Measurements from ENCODE around the gene RAPGEF6. TPM values are rescaled to one million over a fixed set of nuclear protein-coding genes. Genes with fewer than 3 reads are reported as not detected.

Gene RAPGEF6
- total RNA-seq, 5 donors from 2014 or later (not counting 1 experiment from before 2014, with no cell fraction given): 82.9 to 122 (median 87.7) TPM

GRCh38 chr5:131482617-131483016, 152.4 kb downstream of the RAPGEF6 start:
- peaks cover 74% of the 10 kb centered on the region for H3K36me3 Mint-ChIP-seq
- no peaks in the 10 kb centered on the region for H3K9me3 ChIP-seq
- H3K4me3 ChIP-seq (ENCODE audit: control insufficient read depth in 1 of 2, extremely low read depth in 1 of 2, low read length in 1 of 2): no peak overlapping the region
- no peaks in the 10 kb centered on the region for H3K9me3 Mint-ChIP-seq
- no peak overlapping the region for H3K4me3 Mint-ChIP-seq
- CTCF ChIA-PET: interaction anchor here in 1 of 2 donors (0.6 kb wide), 1 partner anchor 34 kb away, joined by 4 read pairs; no protein-coding TSS in a partner anchor
- no peaks in the 10 kb centered on the region for H3K27me3 Mint-ChIP-seq
- no peak overlapping the region for H3K27ac ChIP-seq (ENCODE audit: low read length)
- H3K4me1 Mint-ChIP-seq: peaks cover 34 to 56% (median 55%) of the 10 kb centered on the region in 3 donors
- ATAC-seq (replicated peaks in 1 of 4) (no peak), DNase-seq (no peak)
- POLR2A ChIA-PET: no interaction called here
- H3K27ac Mint-ChIP-seq: peak overlapping the region; percentile 50 to 73
- WGBS (ENCODE audit: insufficient coverage): 71% methylated on average over 1 of the region's 2 CpGs
- H3K4me1 ChIP-seq (ENCODE audit: control insufficient read depth in 1 of 2, extremely low read depth in 1 of 2, insufficient read depth in 2 of 2, low read length in 2 of 2): peaks cover 2 to 4% of the 10 kb centered on the region in 2 experiments
- no peaks in the 10 kb centered on the region for H3K27me3 ChIP-seq (replicated peaks in 1 of 2; ENCODE audit: control insufficient read depth in 2 of 2, extremely low read depth in 1 of 2, insufficient read depth in 2 of 2, low read length in 1 of 2)
- H3K36me3 ChIP-seq (ENCODE audit: control insufficient read depth in 2 of 2, extremely low read depth in 1 of 2, insufficient read depth in 1 of 2, low read length in 1 of 2): peaks cover 14 to 62% of the 10 kb centered on the region in 2 donors

GRCh38 chr5:131481569-131481968, 153.5 kb downstream of the RAPGEF6 start:
- Histone ChIP-seq H3K27me3 (replicated peaks in 1 of 2; ENCODE audit: control insufficient read depth in 2 of 2, extremely low read depth in 1 of 2, insufficient read depth in 2 of 2, low read length in 1 of 2) (no peaks in the 10 kb centered on the region), H3K9me3 (no peaks in the 10 kb centered on the region), H3K27ac (ENCODE audit: low read length) (no peak overlapping the region), H3K36me3 (ENCODE audit: control insufficient read depth in 2 of 2, extremely low read depth in 1 of 2, insufficient read depth in 1 of 2, low read length in 1 of 2) (peaks cover 7 to 61% of the 10 kb centered on the region in 2 donors), H3K4me1 (ENCODE audit: control insufficient read depth in 1 of 2, extremely low read depth in 1 of 2, insufficient read depth in 2 of 2, low read length in 2 of 2) (peaks cover 2 to 4% of the 10 kb centered on the region in 2 experiments), H3K4me3 (ENCODE audit: control insufficient read depth in 1 of 2, extremely low read depth in 1 of 2, low read length in 1 of 2) (no peak overlapping the region)
- Mint-ChIP-seq H3K27me3 (no peaks in the 10 kb centered on the region), H3K4me1 (peaks cover 34 to 62% (median 58%) of the 10 kb centered on the region in 3 donors), H3K36me3 (peaks cover 69% of the 10 kb centered on the region), H3K27ac (peak overlapping the region; percentile 50 to 77), H3K4me3 (no peak overlapping the region), H3K9me3 (no peaks in the 10 kb centered on the region)
- no peak for DNase-seq
- POLR2A ChIA-PET: no interaction called here
- CTCF ChIA-PET: no interaction called here
- ATAC-seq (replicated peaks in 1 of 4): no peak
- no CpG with 5 or more reads among the region's 1 CpG for WGBS (ENCODE audit: insufficient coverage)

- ChIA-PET POLR2A (interaction anchor here in 1 of 2 donors (0.6 kb wide), 1 partner anchor 307 kb away, joined by 3 read pairs; no protein-coding TSS in a partner anchor), CTCF (interaction anchor here in 1 of 2 donors (0.6 kb wide), 1 partner anchor 39 kb away, joined by 3 read pairs; no protein-coding TSS in a partner anchor)
- Histone ChIP-seq H3K4me3 (ENCODE audit: control insufficient read depth in 1 of 2, extremely low read depth in 1 of 2, low read length in 1 of 2) (no peak overlapping the region), H3K9me3 (no peaks in the 10 kb centered on the region), H3K36me3 (ENCODE audit: control insufficient read depth in 2 of 2, extremely low read depth in 1 of 2, insufficient read depth in 1 of 2, low read length in 1 of 2) (peaks cover 0 to 64% of the 10 kb centered on the region in 2 donors), H3K4me1 (ENCODE audit: control insufficient read depth in 1 of 2, extremely low read depth in 1 of 2, insufficient read depth in 2 of 2, low read length in 2 of 2) (peaks cover 2 to 5% of the 10 kb centered on the region in 2 experiments), H3K27me3 (replicated peaks in 1 of 2; ENCODE audit: control insufficient read depth in 2 of 2, extremely low read depth in 1 of 2, insufficient read depth in 2 of 2, low read length in 1 of 2) (no peaks in the 10 kb centered on the region), H3K27ac (ENCODE audit: low read length) (no peak overlapping the region)
- no peak for ATAC-seq (replicated peaks in 1 of 4)
- Mint-ChIP-seq H3K27me3 (no peaks in the 10 kb centered on the region), H3K27ac (peak overlapping the region in 1 of 2 donors; percentile 78), H3K4me1 (peaks cover 34 to 61% (median 44%) of the 10 kb centered on the region in 3 donors), H3K4me3 (no peak overlapping the region), H3K36me3 (peaks cover 61% of the 10 kb centered on the region), H3K9me3 (no peaks in the 10 kb centered on the region)
- no CpG with 5 or more reads among the region's 1 CpG for WGBS (ENCODE audit: insufficient coverage)
- no peak for DNase-seq
These were observed 159.5 kb downstream of the RAPGEF6 start for GRCh38 chr5:131475541-131475941.

GRCh38 chr5:131473731-131474130, 161.3 kb downstream of the RAPGEF6 start:
- ChIA-PET CTCF (no interaction called here), POLR2A (no interaction called here)
- peaks cover 28 to 56% (median 37%) of the 10 kb centered on the region in 3 donors for H3K4me1 Mint-ChIP-seq
- no peaks in the 10 kb centered on the region for H3K9me3 ChIP-seq
- no peaks in the 10 kb centered on the region for H3K27me3 Mint-ChIP-seq
- no peaks in the 10 kb centered on the region for H3K27me3 ChIP-seq (replicated peaks in 1 of 2; ENCODE audit: control insufficient read depth in 2 of 2, extremely low read depth in 1 of 2, insufficient read depth in 2 of 2, low read length in 1 of 2)
- no peak for DNase-seq
- H3K4me1 ChIP-seq (ENCODE audit: control insufficient read depth in 1 of 2, extremely low read depth in 1 of 2, insufficient read depth in 2 of 2, low read length in 2 of 2): peaks cover 0 to 3% of the 10 kb centered on the region in 2 experiments
- H3K36me3 Mint-ChIP-seq: peaks cover 56% of the 10 kb centered on the region
- no peak overlapping the region for H3K4me3 Mint-ChIP-seq
- no peak for ATAC-seq (replicated peaks in 1 of 4)
- peak overlapping the region; percentile 71 to 77 for H3K27ac Mint-ChIP-seq
- WGBS (ENCODE audit: insufficient coverage): no CpG with 5 or more reads among the region's 3 CpGs
- H3K27ac ChIP-seq (ENCODE audit: low read length): no peak overlapping the region
- peaks cover 0 to 61% of the 10 kb centered on the region in 2 donors for H3K36me3 ChIP-seq (ENCODE audit: control insufficient read depth in 2 of 2, extremely low read depth in 1 of 2, insufficient read depth in 1 of 2, low read length in 1 of 2)
- H3K9me3 Mint-ChIP-seq: no peaks in the 10 kb centered on the region
- H3K4me3 ChIP-seq (ENCODE audit: control insufficient read depth in 1 of 2, extremely low read depth in 1 of 2, low read length in 1 of 2): no peak overlapping the region

- H3K27ac ChIP-seq (ENCODE audit: low read length): no peak overlapping the region
- WGBS (ENCODE audit: insufficient coverage): 100% methylated on average over 1 of the region's 3 CpGs
- H3K27me3 ChIP-seq (replicated peaks in 1 of 2; ENCODE audit: control insufficient read depth in 2 of 2, extremely low read depth in 1 of 2, insufficient read depth in 2 of 2, low read length in 1 of 2): no peaks in the 10 kb centered on the region
- DNase-seq (no peak), ATAC-seq (replicated peaks in 1 of 4) (peak in 1 of 4 experiments; percentile 24)
- H3K27ac Mint-ChIP-seq: peak overlapping the region; percentile 69 to 74
- POLR2A ChIA-PET: interaction anchor here in 1 of 2 donors (0.7 kb wide), 1 partner anchor 331 kb away, joined by 3 read pairs; the partner anchor contains the start of gene FNIP1
- H3K4me1 ChIP-seq (ENCODE audit: control insufficient read depth in 1 of 2, extremely low read depth in 1 of 2, insufficient read depth in 2 of 2, low read length in 2 of 2): peaks cover 0 to 17% of the 10 kb centered on the region in 2 experiments
- no peak overlapping the region for H3K4me3 ChIP-seq (ENCODE audit: control insufficient read depth in 1 of 2, extremely low read depth in 1 of 2, low read length in 1 of 2)
- H3K27me3 Mint-ChIP-seq: no peaks in the 10 kb centered on the region
- H3K9me3 Mint-ChIP-seq: no peaks in the 10 kb centered on the region
- H3K9me3 ChIP-seq: no peaks in the 10 kb centered on the region
- H3K36me3 ChIP-seq (ENCODE audit: control insufficient read depth in 2 of 2, extremely low read depth in 1 of 2, insufficient read depth in 1 of 2, low read length in 1 of 2): peaks cover 0 to 39% of the 10 kb centered on the region in 2 donors
- H3K4me3 Mint-ChIP-seq: no peak overlapping the region
- H3K36me3 Mint-ChIP-seq: peaks cover 51% of the 10 kb centered on the region
- H3K4me1 Mint-ChIP-seq: peaks cover 49 to 70% (median 52%) of the 10 kb centered on the region in 3 donors
- CTCF ChIA-PET: no interaction called here
These were observed 168.8 kb downstream of the RAPGEF6 start for GRCh38 chr5:131466171-131466766.

GRCh38 chr5:131463656-131464055, 171.4 kb downstream of the RAPGEF6 start:
- H3K36me3 ChIP-seq (ENCODE audit: control insufficient read depth in 2 of 2, extremely low read depth in 1 of 2, insufficient read depth in 1 of 2, low read length in 1 of 2): peaks cover 0 to 41% of the 10 kb centered on the region in 2 donors
- no CpG with 5 or more reads among the region's 1 CpG for WGBS (ENCODE audit: insufficient coverage)
- no peak for DNase-seq
- POLR2A ChIA-PET: interaction anchor here in 1 of 2 donors (0.6 to 0.7 kb wide), 2 partner anchors 16 to 17 kb away, joined by 5 to 7 read pairs; no protein-coding TSS in a partner anchor
- no peaks in the 10 kb centered on the region for H3K27me3 Mint-ChIP-seq
- no peaks in the 10 kb centered on the region for H3K9me3 ChIP-seq
- peak overlapping the region; percentile 27 to 55 for H3K27ac Mint-ChIP-seq
- no peaks in the 10 kb centered on the region for H3K9me3 Mint-ChIP-seq
- no peak overlapping the region for H3K4me3 Mint-ChIP-seq
- no peaks in the 10 kb centered on the region for H3K27me3 ChIP-seq (replicated peaks in 1 of 2; ENCODE audit: control insufficient read depth in 2 of 2, extremely low read depth in 1 of 2, insufficient read depth in 2 of 2, low read length in 1 of 2)
- H3K27ac ChIP-seq (ENCODE audit: low read length): no peak overlapping the region
- CTCF ChIA-PET: interaction anchor here in 1 of 2 donors (1.2 kb wide), 1 partner anchor 23 kb away, joined by 3 read pairs; no protein-coding TSS in a partner anchor
- H3K4me1 Mint-ChIP-seq: peaks cover 57 to 76% (median 58%) of the 10 kb centered on the region in 3 donors
- H3K4me1 ChIP-seq (ENCODE audit: control insufficient read depth in 1 of 2, extremely low read depth in 1 of 2, insufficient read depth in 2 of 2, low read length in 2 of 2): peaks cover 0 to 19% of the 10 kb centered on the region in 2 experiments
- H3K36me3 Mint-ChIP-seq: peaks cover 53% of the 10 kb centered on the region
- ATAC-seq (replicated peaks in 1 of 4): no peak
- H3K4me3 ChIP-seq (ENCODE audit: control insufficient read depth in 1 of 2, extremely low read depth in 1 of 2, low read length in 1 of 2): no peak overlapping the region

Measured in T-cell (primary cell).